ENCODE results near the gene KRTAP10-4. TPM values are rescaled to one million over a fixed set of nuclear protein-coding genes. Genes with fewer than 3 reads are reported as not detected.

Gene KRTAP10-4
- total RNA-seq, 2 experiments from 2014 or later: not detected

DNA sequence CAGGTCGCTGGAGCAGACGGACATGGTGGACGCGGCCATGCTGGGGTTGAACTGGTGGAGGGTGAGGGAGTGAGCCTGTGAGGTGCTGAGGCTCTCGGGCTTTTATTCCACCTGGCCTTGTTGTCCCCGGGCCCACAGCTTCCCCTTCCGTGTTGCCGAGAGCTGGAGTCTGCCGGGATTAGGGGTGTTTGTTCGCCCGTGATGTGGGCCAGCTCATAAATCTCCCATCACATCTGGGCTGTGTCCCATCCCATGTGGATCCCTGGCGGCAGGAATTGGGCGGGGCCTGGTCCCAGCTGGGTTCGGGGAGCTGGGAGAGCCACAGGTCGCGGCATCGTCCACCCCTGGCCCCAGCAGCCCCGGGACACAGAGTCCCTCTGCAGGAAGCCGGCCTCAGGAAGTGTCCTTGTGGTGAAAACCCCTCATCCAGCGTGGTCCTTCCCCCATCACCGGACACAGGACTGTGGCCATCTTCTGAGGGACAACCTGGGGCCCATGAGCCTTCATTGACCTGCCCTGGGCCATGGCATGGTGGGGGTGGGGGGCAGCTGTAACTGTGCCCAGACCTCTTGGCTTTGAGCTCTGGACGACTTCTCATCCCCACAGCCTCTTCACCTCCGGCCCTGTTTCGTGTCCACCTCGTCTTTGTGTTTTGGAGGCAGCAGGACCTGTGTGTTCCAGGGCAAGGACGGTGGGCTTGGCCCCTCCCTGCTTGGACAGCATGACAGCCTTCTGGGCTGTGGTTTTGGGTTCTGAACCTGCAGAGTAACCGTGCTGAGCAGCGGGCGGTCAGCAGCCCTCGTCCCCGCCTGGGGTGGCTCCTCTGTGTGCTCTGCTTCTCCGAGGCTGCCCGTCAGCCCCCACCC lies 19.1 kb downstream of the KRTAP10-4 start, which contains the start of gene KRTAP10-6:
Gene KRTAP10-6 (minus strand): TSS at position 60 of the 866 bp plus-strand sequence. CDS start 21 bp downstream, at position 39.
- CTCF ChIA-PET (ENCODE audit: unreplicated experiment): interaction anchor here (0.6 kb wide), 1 partner anchor 87 kb away, joined by 3 read pairs; no protein-coding TSS in a partner anchor
- Histone ChIP-seq H2AFZ (ENCODE audit: low read length) (no peak within 1 kb of the TSS), H3K79me2 (ENCODE audit: insufficient read depth, low read depth, low read length) (no peaks in the 10 kb centered on the region), H3K9me3 (ENCODE audit: low read length) (no peaks in the 10 kb centered on the region), H4K20me1 (ENCODE audit: insufficient read depth, low read length) (no peaks in the 10 kb centered on the region), H3K4me1 (ENCODE audit: insufficient read depth, low read length, poor library complexity, severe bottlenecking) (no peaks in the 10 kb centered on the region), H3K9me2 (ENCODE audit: insufficient read depth, low read length) (no peaks in the 10 kb centered on the region), H3K4me2 (ENCODE audit: low read length) (no peak within 1 kb of the TSS), H3K4me3 (ENCODE audit: low read depth, low read length, poor library complexity, severe bottlenecking) (no peak within 1 kb of the TSS), H3K27ac (ENCODE audit: low read depth, low read length, poor library complexity, severe bottlenecking) (no peak within 1 kb of the TSS), H3K36me3 (ENCODE audit: insufficient read depth, low read length) (no peaks in the 10 kb centered on the region)
- TF ChIP-seq EZH2phosphoT487 (IDR thresholded peaks at IDR 0.05; ENCODE audit: borderline replicate concordance, low read depth, low read length): no peak
- TF ChIP-seq, protein P1, sequence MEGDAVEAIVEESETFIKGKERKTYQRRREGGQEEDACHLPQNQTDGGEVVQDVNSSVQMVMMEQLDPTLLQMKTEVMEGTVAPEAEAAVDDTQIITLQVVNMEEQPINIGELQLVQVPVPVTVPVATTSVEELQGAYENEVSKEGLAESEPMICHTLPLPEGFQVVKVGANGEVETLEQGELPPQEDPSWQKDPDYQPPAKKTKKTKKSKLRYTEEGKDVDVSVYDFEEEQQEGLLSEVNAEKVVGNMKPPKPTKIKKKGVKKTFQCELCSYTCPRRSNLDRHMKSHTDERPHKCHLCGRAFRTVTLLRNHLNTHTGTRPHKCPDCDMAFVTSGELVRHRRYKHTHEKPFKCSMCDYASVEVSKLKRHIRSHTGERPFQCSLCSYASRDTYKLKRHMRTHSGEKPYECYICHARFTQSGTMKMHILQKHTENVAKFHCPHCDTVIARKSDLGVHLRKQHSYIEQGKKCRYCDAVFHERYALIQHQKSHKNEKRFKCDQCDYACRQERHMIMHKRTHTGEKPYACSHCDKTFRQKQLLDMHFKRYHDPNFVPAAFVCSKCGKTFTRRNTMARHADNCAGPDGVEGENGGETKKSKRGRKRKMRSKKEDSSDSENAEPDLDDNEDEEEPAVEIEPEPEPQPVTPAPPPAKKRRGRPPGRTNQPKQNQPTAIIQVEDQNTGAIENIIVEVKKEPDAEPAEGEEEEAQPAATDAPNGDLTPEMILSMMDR (conservative IDR thresholded peaks at IDR 0.05; ENCODE audit: low read length): no peak
- intact Hi-C loops (cut with micrococcal nuclease; ENCODE audit: unreplicated experiment): no loop called here
- BruUV-seq (replicated peaks): no TSS peak
- DNase-seq (ENCODE audit: low spot score): no peak
- POLR2A ChIA-PET: no interaction called here

DNA sequence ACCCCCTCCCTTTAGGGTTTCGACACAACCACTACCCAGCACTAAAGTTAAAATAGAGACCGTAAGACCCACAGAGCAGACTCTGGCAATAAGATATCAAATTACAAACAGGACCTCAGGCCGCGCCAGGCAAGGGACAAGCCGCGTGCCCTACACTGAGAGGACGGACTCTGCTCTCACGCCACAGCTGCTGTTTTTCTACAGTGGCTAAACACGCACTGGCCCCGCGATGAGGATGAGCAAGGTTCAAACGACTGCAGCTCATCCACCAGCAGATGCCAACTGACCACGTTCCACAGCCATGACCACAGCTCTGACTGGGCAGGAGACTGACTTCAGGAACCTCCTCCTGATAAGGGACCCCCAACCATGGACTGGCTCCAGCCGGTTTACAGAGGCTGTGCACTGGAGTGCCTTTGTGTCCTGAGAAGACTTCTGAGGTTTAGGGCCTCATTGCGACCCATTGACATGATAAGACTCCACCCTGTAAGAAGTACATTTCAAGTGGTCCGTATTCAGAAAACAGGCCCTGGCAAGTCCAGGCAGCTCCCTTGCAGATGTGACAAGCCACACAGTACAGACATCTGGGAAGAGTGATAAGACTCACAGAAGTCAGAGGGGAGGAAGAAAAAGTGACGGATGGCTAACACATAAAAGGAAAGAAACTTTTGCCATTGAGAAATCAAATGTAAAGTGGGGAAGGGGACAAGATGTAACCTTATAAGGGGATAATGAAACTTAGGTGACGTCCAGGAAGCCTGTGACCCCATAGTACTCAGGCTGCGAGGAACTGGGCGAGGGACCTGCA lies 20.3 kb downstream of the KRTAP10-4 start:
- H3K4me1 ChIP-seq (ENCODE audit: insufficient read depth, low read length, poor library complexity, severe bottlenecking): no peaks in the 10 kb centered on the region
- no peaks in the 10 kb centered on the region for H3K36me3 ChIP-seq (ENCODE audit: insufficient read depth, low read length)
- H3K4me2 ChIP-seq (ENCODE audit: low read length): no peak overlapping the region
- intact Hi-C loops (cut with micrococcal nuclease; ENCODE audit: unreplicated experiment): no loop called here
- H3K4me3 ChIP-seq (ENCODE audit: low read depth, low read length, poor library complexity, severe bottlenecking): no peak overlapping the region
- ChIA-PET POLR2A (no interaction called here), CTCF (ENCODE audit: unreplicated experiment) (no interaction called here)
- BruUV-seq (replicated peaks): no TSS peak
- DNase-seq (ENCODE audit: low spot score): no peak
- H3K9me3 ChIP-seq (ENCODE audit: low read length): no peaks in the 10 kb centered on the region
- H4K20me1 ChIP-seq (ENCODE audit: insufficient read depth, low read length): no peaks in the 10 kb centered on the region
- H2AFZ ChIP-seq (ENCODE audit: low read length): no peak overlapping the region
- H3K27ac ChIP-seq (ENCODE audit: low read depth, low read length, poor library complexity, severe bottlenecking): no peak overlapping the region
- H3K79me2 ChIP-seq (ENCODE audit: insufficient read depth, low read depth, low read length): no peaks in the 10 kb centered on the region
- H3K9me2 ChIP-seq (ENCODE audit: insufficient read depth, low read length): no peaks in the 10 kb centered on the region
- TF ChIP-seq, protein P1 (conservative IDR thresholded peaks at IDR 0.05; ENCODE audit: low read length): no peak
- TF ChIP-seq EZH2phosphoT487 (IDR thresholded peaks at IDR 0.05; ENCODE audit: borderline replicate concordance, low read depth, low read length): no peak

Measured in OCI-LY7 (cell line).